H1 (cell line): Measurements from ENCODE around the gene LIN28B. TPM values are rescaled to one million over a fixed set of nuclear protein-coding genes. Genes with fewer than 3 reads are reported as not detected.

Experiments
- CTCF ChIA-PET: fragments of 300-600 bp; sonication (Branson Sonifier 250); formaldehyde crosslinking; loops from one replicate; lab custom pipeline; 2021; ENCODE audit not compliant: partially characterized antibody; lab: Charles Lee
- POLR2A ChIA-PET: fragments of 300-600 bp; sonication (Branson Sonifier 250); formaldehyde crosslinking; loops from one replicate; lab custom pipeline; 2021; ENCODE audit warnings: inconsistent platforms; ENCODE audit not compliant: partially characterized antibody; lab: Charles Lee
- DNase-seq, 2 experiments: peaks; one replicate each; pipeline versions ENCODE4 v3.0.0 to v3.0.0-alpha.2; 2010 to 2022; ENCODE audit warnings: low spot score in 2 of 2, low read depth in 1 of 2, mixed read lengths in 1 of 2
- FAIRE-seq: peaks from 2 replicates; lab custom pipeline; 2011; peaks lifted over from hg19 to GRCh38; lab: Jason Lieb, UNC
- H2AFZ ChIP-seq: 2 replicates; pipeline ENCODE4 v1.8.1; 2012; ENCODE audit warnings: low read length, inconsistent platforms
- H2AK5ac ChIP-seq: 2 replicates; pipeline ENCODE4 v1.6.1; 2013; ENCODE audit warnings: low read depth, low read length
- H2BK120ac ChIP-seq: replicated peaks from 2 replicates; pipeline ENCODE3; 2013; ENCODE audit warnings: low read depth, low read length, inconsistent platforms
- H2BK12ac ChIP-seq: 2 replicates; pipeline ENCODE4 v1.6.1; 2013; ENCODE audit warnings: low read depth, low read length
- H2BK15ac ChIP-seq: 2 replicates; pipeline ENCODE4 v1.6.1; 2013; ENCODE audit warnings: low read length
- H2BK20ac ChIP-seq: 2 replicates; pipeline ENCODE4 v1.6.1; 2013; ENCODE audit warnings: low read length
- H2BK5ac ChIP-seq: 2 replicates; pipeline ENCODE4 v1.6.1; 2013; ENCODE audit warnings: low read depth, low read length
- H3K14ac ChIP-seq: 2 replicates; pipeline ENCODE4 v1.6.1; 2013; ENCODE audit warnings: inconsistent platforms; ENCODE audit not compliant: insufficient read length
- H3K18ac ChIP-seq: 2 replicates; pipeline ENCODE4 v1.6.1; 2013; ENCODE audit warnings: low read length; ENCODE audit errors: extremely low read depth
- H3K23ac ChIP-seq: 2 replicates; pipeline ENCODE4 v1.6.1; 2013; ENCODE audit warnings: inconsistent platforms; ENCODE audit not compliant: insufficient read length
- H3K23me2 ChIP-seq: 2 replicates; pipeline ENCODE4 v1.6.1; 2013; ENCODE audit warnings: low read depth, low read length
- H3K27ac ChIP-seq: 2 replicates; pipeline ENCODE4 v1.6.1; 2011; ENCODE audit warnings: low read depth, low read length, inconsistent platforms
- H3K27me3 ChIP-seq, 4 experiments: replicated peaks in 1 of 4; 1 replicate in 1 of 4; 2 replicates in 3 of 4; pipeline versions ENCODE4 v1.6.1 to v1.8.1; 2011 to 2013; ENCODE audit warnings: low read length in 3 of 4, mild to moderate bottlenecking in 3 of 4, inconsistent platforms in 2 of 4, mixed read lengths in 2 of 4, moderate library complexity in 1 of 4; ENCODE audit not compliant: control insufficient read depth in 3 of 4, insufficient read depth in 3 of 4; ENCODE audit errors: extremely low read depth in 1 of 4
- H3K36me3 ChIP-seq, 4 experiments: 2 replicates each; pipeline versions ENCODE4 v1.6.1 to v1.8.1; 2011 to 2013; ENCODE audit warnings: mild to moderate bottlenecking in 4 of 4, low read length in 3 of 4, moderate library complexity in 2 of 4, control low read depth in 1 of 4, inconsistent platforms in 1 of 4; ENCODE audit not compliant: insufficient read depth in 4 of 4, control insufficient read depth in 2 of 4
- H3K4ac ChIP-seq: replicated peaks from 2 replicates; pipeline ENCODE3; 2013; ENCODE audit warnings: low read length, low read depth, mixed read lengths, inconsistent platforms; ENCODE audit not compliant: insufficient read length
- H3K4me1 ChIP-seq, 4 experiments: replicated peaks in 1 of 4; 1 replicate in 1 of 4; 2 replicates in 3 of 4; pipeline versions ENCODE4 v1.6.1 to v1.8.1; 2011 to 2013; ENCODE audit warnings: low read length in 3 of 4, inconsistent platforms in 2 of 4, mixed read lengths in 1 of 4; ENCODE audit not compliant: insufficient read depth in 4 of 4, control insufficient read depth in 3 of 4
- H3K4me2 ChIP-seq, 2 experiments: 2 replicates each; pipeline versions ENCODE4 v1.6.1 to v1.8.1; 2011 to 2013; ENCODE audit warnings: low read depth in 2 of 2, low read length in 2 of 2, control low read depth in 1 of 2, inconsistent platforms in 1 of 2, mild to moderate bottlenecking in 1 of 2; ENCODE audit not compliant: insufficient read depth in 1 of 2
- H3K4me3 ChIP-seq, 4 experiments: fragments of 200-600, 300-600 bp in 1 of 4; sonication (generic), shearing (Covaris generic), sonication (Bioruptor Twin) in 1 of 4; 2 replicates each; pipeline versions ENCODE4 v1.5.1 to v1.8.1; 2011 to 2016; ENCODE audit warnings: low read length in 4 of 4, low read depth in 3 of 4, control low read depth in 2 of 4, inconsistent platforms in 2 of 4, mild to moderate bottlenecking in 2 of 4, mixed read lengths in 1 of 4, moderate library complexity in 1 of 4; ENCODE audit not compliant: insufficient read depth in 2 of 4; ENCODE audit errors: extremely low read depth in 1 of 4
- H3K56ac ChIP-seq: replicated peaks from 2 replicates; pipeline ENCODE3; 2013; ENCODE audit warnings: low read depth, mild to moderate bottlenecking, mixed read lengths, low read length, inconsistent platforms; ENCODE audit not compliant: insufficient read length
- H3K79me1 ChIP-seq: 2 replicates; pipeline ENCODE4 v1.6.1; 2013; ENCODE audit warnings: low read depth, low read length, control low read depth
- H3K79me2 ChIP-seq, 2 experiments: 2 replicates each; pipeline versions ENCODE4 v1.6.1 to v1.8.1; 2012 to 2013; ENCODE audit warnings: low read length in 2 of 2, mild to moderate bottlenecking in 2 of 2, inconsistent platforms in 1 of 2; ENCODE audit not compliant: insufficient read depth in 2 of 2, control insufficient read depth in 1 of 2
- H3K9ac ChIP-seq, 4 experiments: replicated peaks in 1 of 4; 1 replicate in 1 of 4; 2 replicates in 3 of 4; pipeline versions ENCODE4 v1.6.1 to v1.8.1; 2011 to 2013; ENCODE audit warnings: low read depth in 3 of 4, low read length in 3 of 4, control low read depth in 2 of 4, mild to moderate bottlenecking in 2 of 4, moderate library complexity in 2 of 4, inconsistent platforms in 1 of 4; ENCODE audit errors: extremely low read depth in 1 of 4
- H3K9me3 ChIP-seq, 2 experiments: 2 replicates each; pipeline versions ENCODE4 v1.6.1 to v1.8.1; 2012 to 2013; ENCODE audit warnings: mild to moderate bottlenecking in 2 of 2, moderate library complexity in 2 of 2, control low read depth in 1 of 2, inconsistent platforms in 1 of 2, low read depth in 1 of 2, low read length in 1 of 2, mixed read lengths in 1 of 2; ENCODE audit not compliant: insufficient read depth in 2 of 2
- H4K20me1 ChIP-seq, 2 experiments: replicated peaks in 1 of 2; 2 replicates each; pipeline versions ENCODE3 to v1.8.1; 2011 to 2013; ENCODE audit warnings: inconsistent platforms in 2 of 2, low read length in 2 of 2, mild to moderate bottlenecking in 1 of 2; ENCODE audit not compliant: insufficient read depth in 2 of 2, control insufficient read depth in 1 of 2
- H4K5ac ChIP-seq: 2 replicates; pipeline ENCODE4 v1.6.1; 2013; ENCODE audit warnings: low read length, low read depth, mixed read lengths, inconsistent platforms; ENCODE audit not compliant: insufficient read length
- H4K8ac ChIP-seq: 2 replicates; pipeline ENCODE4 v1.8.0; 2013; ENCODE audit warnings: mild to moderate bottlenecking, moderate library complexity, low read length, inconsistent platforms; ENCODE audit not compliant: insufficient read depth; ENCODE audit errors: extremely low read depth
- H4K91ac ChIP-seq: replicated peaks from 2 replicates; pipeline ENCODE3; 2013; ENCODE audit warnings: low read length, mixed read lengths, inconsistent platforms; ENCODE audit not compliant: insufficient read length
- ASH2L ChIP-seq: fragments of 200-600, 300-600 bp; sonication (generic); IDR thresholded peaks from one replicate; pipeline ENCODE4 v1.7.1; 2017; ENCODE audit warnings: low read length
- CEBPB ChIP-seq: IDR thresholded peaks from 2 replicates; pipeline ENCODE4 v1.6.1; 2012; ENCODE audit warnings: low read depth, low read length
- CREB1 ChIP-seq: IDR thresholded peaks from 2 replicates; pipeline ENCODE4 v1.6.1; 2012; ENCODE audit warnings: inconsistent platforms
- EP300 ChIP-seq, 2 experiments: IDR thresholded peaks; 1 replicate in 1 of 2; 2 replicates in 1 of 2; pipeline ENCODE4 v1.6.1; 2011 to 2012; ENCODE audit warnings: low read depth in 2 of 2, low read length in 2 of 2, mild to moderate bottlenecking in 2 of 2, borderline replicate concordance in 1 of 2, inconsistent platforms in 1 of 2, moderate library complexity in 1 of 2
- GABPA ChIP-seq: IDR thresholded peaks from 2 replicates; pipeline ENCODE4 v1.6.1; 2011; ENCODE audit warnings: mild to moderate bottlenecking, low read length, moderate library complexity, borderline replicate concordance; ENCODE audit not compliant: insufficient read depth
- POLR2A ChIP-seq, 2 experiments: IDR thresholded peaks; 1 replicate in 1 of 2; 2 replicates in 1 of 2; pipeline ENCODE4 v1.6.1; 2011; ENCODE audit warnings: low read depth in 2 of 2, low read length in 2 of 2, mild to moderate bottlenecking in 2 of 2; ENCODE audit errors: control extremely low read depth in 1 of 2
- RAD21 ChIP-seq, 2 experiments: IDR thresholded peaks in 1 of 2; conservative IDR thresholded peaks in 1 of 2; 2 replicates each; pipeline ENCODE4 v1.6.1; 2011; ENCODE audit warnings: low read depth in 2 of 2, low read length in 2 of 2, improper control_type of control experiment in 1 of 2, inconsistent platforms in 1 of 2, mild to moderate bottlenecking in 1 of 2, moderate library complexity in 1 of 2
- SIX5 ChIP-seq: IDR thresholded peaks from 2 replicates; pipeline ENCODE4 v1.6.1; 2011; ENCODE audit warnings: mild to moderate bottlenecking, low read depth, low read length
- TAF1 ChIP-seq: IDR thresholded peaks from 2 replicates; pipeline ENCODE4 v1.6.1; 2011; ENCODE audit warnings: mild to moderate bottlenecking, low read depth, low read length
- TBP ChIP-seq: IDR thresholded peaks from 2 replicates; pipeline ENCODE4 v1.6.1; 2011; ENCODE audit warnings: low read depth, low read length, improper control_type of control experiment
- WGBS, 2 experiments: shearing (Covaris generic) in 1 of 2; methylation state at CpG; one replicate each; pipeline versions ENCODE4 v1.1.6 to v1.1.7; 2013 to 2015; ENCODE audit warnings: low lambda C conversion rate in 2 of 2, mixed read lengths in 2 of 2, inconsistent platforms in 1 of 2, low coverage in 1 of 2, missing lambda C conversion rate in 1 of 2; ENCODE audit not compliant: insufficient replicate concordance in 2 of 2, insufficient coverage in 1 of 2, insufficient read length in 1 of 2; ENCODE audit errors: extremely low coverage in 1 of 2, missing lambda C conversion rate in 1 of 2; 5-methylcytosine and 5-hydroxymethylcytosine counted together
- polyA plus RNA-seq, 7 experiments: library from polyadenylated mRNA; depleted of rRNA in 3 of 7; stranded (reverse) in 5 of 7; unstranded in 2 of 7; fragments of >200 nt in 5 of 7; fragments of 200-250 nt in 2 of 7; gene quantifications; 1 replicate in 5 of 7; 2 replicates in 1 of 7; 4 replicates in 1 of 7; pipeline versions ENCODE4 v1.2.1 to v1.2.3, GENCODE V29; 2011 to 2013; ENCODE audit warnings: missing spikeins in 2 of 7, mixed read lengths in 2 of 7
- total RNA-seq: library from RNA; stranded (reverse); fragmentation: NEBNext Ultra II Directional; extraction: Animal tissue kit (Norgen Biotek cat#: 25700); gene quantifications from 2 replicates; pipeline ENCODE4 v1.2.1, GENCODE V29; 2021
- TF ChIP-seq, protein P1 (sequence below): IDR thresholded peaks from 2 replicates; pipeline ENCODE4 v1.6.1; 2011; ENCODE audit warnings: low read depth, mild to moderate bottlenecking, low read length; ENCODE audit not compliant: insufficient read depth

LIN28B gene
- total and polyA plus RNA-seq, 2 of the 8 experiments (the other 6 are each of a cell fraction or from before 2014, with no cell fraction given): 27.4 to 94.7 TPM

DNA sequence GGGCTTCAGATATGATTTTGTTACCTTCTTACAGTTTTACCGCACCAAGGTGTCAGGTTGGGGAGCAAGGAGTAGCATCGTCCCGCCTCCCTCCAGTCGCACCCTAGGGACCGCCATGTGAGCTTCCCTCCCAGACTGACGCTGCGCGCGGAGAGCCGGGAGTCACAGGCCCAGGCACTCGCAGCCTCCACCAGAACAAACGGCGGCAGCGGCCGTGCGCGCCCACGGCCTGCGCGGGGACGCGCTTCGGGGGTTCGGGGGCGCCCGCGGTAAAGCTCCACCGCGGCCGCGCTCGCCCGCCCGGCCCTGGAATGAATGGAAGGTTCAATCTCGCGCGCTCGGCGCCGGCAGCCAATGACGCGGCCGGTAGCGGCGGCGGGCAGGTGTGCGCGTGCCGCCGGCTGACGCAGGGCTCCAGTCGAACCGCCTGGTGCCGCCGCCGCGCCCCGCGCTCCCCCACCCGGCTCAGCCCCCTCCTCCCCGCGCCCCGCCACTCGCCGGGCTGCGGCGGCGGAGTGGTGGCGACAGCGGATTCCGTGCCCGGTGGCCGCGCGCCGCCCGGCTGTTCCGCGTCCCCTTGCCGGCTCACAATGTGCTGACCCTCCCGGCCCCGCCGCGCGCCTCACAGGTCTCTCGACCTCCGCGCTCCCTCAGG, 16.5 kb upstream of the LIN28B start:
- Histone ChIP-seq H2AFZ (peak overlapping the region; percentile 61), H2AK5ac (no peak overlapping the region), H3K9ac (peak overlapping the region in 3 of 4 experiments; percentile 78 to 85 (median 84); a peak in 6 of 7 replicates), H4K91ac (peak overlapping the region; percentile 91), H4K5ac (peak overlapping the region; percentile 94), H3K79me2 (peaks cover 0 to 39% of the 10 kb centered on the region in 2 experiments; a peak in 2 of 4 replicates), H2BK120ac (peak overlapping the region; percentile 96), H3K18ac (peak overlapping the region; percentile 97), H4K8ac (peak overlapping the region; percentile 96; the same call in 1 of the 2 replicates), H3K4me2 (peak overlapping the region; percentile 76 to 90), H3K4me3 (peak overlapping the region; percentile 52 to 95 (median 69)), H3K23ac (no peak overlapping the region), H3K27ac (peak overlapping the region; percentile 84), H3K4me1 (peaks cover 0 to 9% (median 4%) of the 10 kb centered on the region in 4 experiments; a peak in 3 of 7 replicates), H3K9me3 (no peaks in the 10 kb centered on the region; a peak in 1 of 4 replicates), H3K36me3 (peaks cover 0 to 3% (median 0%) of the 10 kb centered on the region in 4 experiments; a peak in 2 of 8 replicates), H3K4ac (peak overlapping the region; percentile 93), H2BK12ac (peak overlapping the region; percentile 95; the same call in 1 of the 2 replicates), H3K79me1 (no peaks in the 10 kb centered on the region), H3K56ac (peak overlapping the region; percentile 52), H4K20me1 (no peaks in the 10 kb centered on the region), H3K27me3 (no peaks in the 10 kb centered on the region), H3K23me2 (peaks cover 5% of the 10 kb centered on the region), H2BK5ac (peak overlapping the region; percentile 80), H2BK20ac (no peak overlapping the region), H3K14ac (no peak overlapping the region), H2BK15ac (peak overlapping the region; percentile 90; the same call in 1 of the 2 replicates)
- FAIRE-seq (no peak), DNase-seq (peak; percentile 38 to 88)
- 1% methylated on average over 63 of the region's 88 CpGs; no CpG with 5 or more reads in 1 of the 2 experiments for WGBS, 2 experiments
- ChIA-PET POLR2A (interaction anchor here (0.6 to 11.7 kb wide), 24 partner anchors 9 to 197 kb away, joined by 3 to 251 read pairs (median 4); partner anchors contain the start of genes HACE1 and LIN28B), CTCF (interaction anchor here (1.0 to 3.9 kb wide), 8 partner anchors 15 to 147 kb away, joined by 3 to 27 read pairs (median 4); partner anchors contain the start of gene HACE1)
- TF ChIP-seq RAD21 (IDR thresholded peaks at IDR 0.05 in 1 of 2, conservative IDR thresholded peaks at IDR 0.05 in 1 of 2; ENCODE audit: low read depth in 2 of 2, low read length in 2 of 2) (peak in 1 of 2 experiments; percentile 8; a peak in 1 of 4 replicates), TBP (peak; percentile 50), POLR2A (IDR thresholded peaks at IDR 0.05; ENCODE audit: control extremely low read depth in 1 of 2, low read depth in 2 of 2, low read length in 2 of 2) (peak in 1 of 2 experiments; percentile 35; a peak in 2 of 3 replicates), EP300 (IDR thresholded peaks at IDR 0.05; ENCODE audit: borderline replicate concordance in 1 of 2, low read depth in 2 of 2, low read length in 2 of 2) (peak in 1 of 2 experiments; percentile 36; a peak in 1 of 3 replicates), ASH2L (no peak), SIX5 (no peak), CREB1 (peak; percentile 12; the same call in 1 of the 2 replicates), TAF1 (peak; percentile 68), GABPA (no peak), CEBPB (no peak)
- TF ChIP-seq, protein P1, sequence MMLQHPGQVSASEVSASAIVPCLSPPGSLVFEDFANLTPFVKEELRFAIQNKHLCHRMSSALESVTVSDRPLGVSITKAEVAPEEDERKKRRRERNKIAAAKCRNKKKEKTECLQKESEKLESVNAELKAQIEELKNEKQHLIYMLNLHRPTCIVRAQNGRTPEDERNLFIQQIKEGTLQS: no peak
